HG02973 (cell line): ENCODE measurements around the gene IRF2.

Experiments
- ATAC-seq: cut with Tn5 transposase; IDR thresholded peaks from one replicate; pipeline ENCODE4 v1.9.1; 2021; ENCODE audit warnings: moderate library complexity; ENCODE audit not compliant: unreplicated experiment

IRF2 gene

GRCh38 chr4:184474263-184475095, at the start of gene IRF2:
IRF2 (minus strand) TSS chr4:184474550; CDS start chr4:184429064, 45,486 bp downstream.
- ATAC-seq, result peak; percentile 62

- ATAC-seq, result no peak
Measured at GRCh38 chr4:184515606-184516005, 41.3 kb upstream of the IRF2 start.

- peak; percentile 96 for ATAC-seq
Measured at GRCh38 chr4:184514121-184514988, 40.0 kb upstream of the IRF2 start.

- ATAC-seq, result peak; percentile 5
Measured at GRCh38 chr4:184513802-184514120, 39.4 kb upstream of the IRF2 start.

GRCh38 chr4:184511156-184511555, 36.8 kb upstream of the IRF2 start:
- ATAC-seq, result no peak

DNA sequence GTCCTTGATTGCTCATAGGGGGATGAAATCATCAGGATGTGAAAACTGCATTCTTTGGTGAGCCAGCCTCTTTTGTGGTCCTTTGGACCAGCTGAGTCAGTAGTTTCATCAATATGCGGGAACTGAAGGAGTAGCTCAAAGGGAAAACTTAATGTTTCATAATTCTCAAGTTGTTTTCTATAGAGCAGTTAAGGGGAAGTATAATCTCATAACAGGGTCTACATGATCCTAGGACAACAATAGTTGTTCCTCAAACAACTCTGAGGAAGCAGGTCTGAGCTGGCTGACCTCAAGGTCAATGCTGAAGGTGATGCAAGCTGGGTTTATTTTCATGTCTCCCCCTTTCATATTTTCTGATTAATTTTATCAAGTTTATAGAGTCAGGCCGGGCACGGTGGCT, 36.1 kb upstream of the IRF2 start:
- ATAC-seq, result no peak

DNA sequence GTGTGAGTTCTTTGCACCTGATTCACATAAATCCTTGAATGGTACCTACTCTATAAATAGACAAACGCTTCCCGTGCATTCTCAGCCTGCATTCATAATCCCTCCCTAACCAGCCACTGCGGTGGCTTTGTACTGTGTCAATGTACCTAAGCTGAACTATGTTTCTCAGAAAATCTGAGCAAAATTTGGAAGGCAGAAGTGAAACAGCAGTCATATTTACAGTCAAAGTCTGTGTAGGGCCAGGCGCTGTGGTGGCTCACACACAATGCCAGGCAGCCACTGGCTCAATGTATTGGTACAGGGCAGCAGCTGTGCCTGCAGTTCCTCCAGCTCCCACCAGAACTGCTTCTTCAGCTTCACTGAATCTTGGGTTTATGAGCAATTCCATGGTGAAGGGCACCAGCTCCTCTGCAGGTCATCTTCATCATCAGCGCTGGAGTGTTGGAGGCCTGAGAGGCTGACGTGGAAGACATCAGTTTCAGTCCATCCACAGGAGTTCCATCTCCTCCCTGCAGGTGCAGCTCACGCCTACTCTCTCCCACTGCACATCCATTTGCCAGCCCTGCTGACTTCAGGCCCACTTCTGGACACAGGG, 32.3 kb upstream of the IRF2 start:
- ATAC-seq, result peak; percentile 98

GRCh38 chr4:184504385-184504784, 30.0 kb upstream of the IRF2 start:
- ATAC-seq, result no peak

GRCh38 chr4:184503869-184504300, 29.5 kb upstream of the IRF2 start:
- ATAC-seq, result no peak

DNA sequence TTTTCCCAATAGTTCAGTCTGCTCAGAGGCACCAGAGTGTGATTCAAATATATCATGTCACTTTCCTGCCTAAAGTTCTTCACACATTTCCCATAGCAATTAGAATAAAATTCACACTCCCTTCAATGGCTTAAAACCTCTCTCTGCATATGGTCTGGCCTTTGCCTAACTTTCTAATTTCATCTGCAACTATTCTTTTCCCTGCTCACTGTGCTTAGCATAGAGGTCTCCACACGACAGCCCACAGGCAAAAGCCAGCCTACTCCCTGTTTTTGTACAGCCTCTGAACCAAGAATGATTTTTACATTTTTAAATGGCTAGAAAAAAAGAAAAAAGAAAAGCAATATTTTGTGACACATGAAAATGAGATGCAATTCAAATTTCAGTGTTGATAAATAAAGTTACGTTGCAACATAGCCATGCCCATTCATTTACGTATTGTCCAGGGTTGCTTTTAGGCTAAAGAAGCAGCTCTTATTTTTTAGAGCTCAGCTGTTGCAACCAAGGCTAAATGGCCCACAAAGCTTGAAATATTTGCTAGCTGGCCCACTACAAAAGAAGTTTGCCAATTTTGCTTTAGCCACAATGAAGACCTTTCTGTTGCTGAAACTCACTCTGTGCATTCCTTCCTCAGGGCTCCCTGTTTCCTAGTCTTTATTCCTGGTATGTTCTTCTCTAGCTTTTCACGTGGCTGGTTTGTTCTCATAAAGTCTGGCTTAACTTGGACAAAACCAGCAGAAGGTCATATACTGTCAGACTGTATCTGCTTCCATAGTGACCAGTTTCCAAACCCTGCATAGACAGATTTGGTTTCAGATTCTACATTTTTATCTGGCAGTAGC, 26.6 kb upstream of the IRF2 start:
- no peak for ATAC-seq

DNA sequence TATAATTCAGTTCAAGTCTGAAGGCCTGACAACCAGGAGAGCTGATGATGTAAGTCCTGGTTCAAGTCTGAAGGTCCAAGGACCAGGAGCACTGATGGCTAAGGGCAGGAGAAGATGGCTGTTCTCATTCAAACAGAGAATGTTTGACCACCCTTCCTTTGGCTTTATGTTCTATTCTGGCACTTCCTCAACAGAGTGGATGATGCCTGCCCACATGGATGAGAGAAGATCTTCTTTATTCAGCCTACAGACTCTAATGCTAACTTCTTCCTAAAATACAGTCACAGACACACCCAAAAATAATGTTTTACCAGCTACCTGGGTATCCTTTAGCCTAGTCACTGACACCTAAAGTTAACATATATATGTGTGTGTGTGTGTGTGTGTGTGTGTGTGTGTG, 25.6 kb upstream of the IRF2 start:
- no peak for ATAC-seq

- no peak for ATAC-seq
Measured at GRCh38 chr4:184498598-184498997, 24.2 kb upstream of the IRF2 start.

DNA sequence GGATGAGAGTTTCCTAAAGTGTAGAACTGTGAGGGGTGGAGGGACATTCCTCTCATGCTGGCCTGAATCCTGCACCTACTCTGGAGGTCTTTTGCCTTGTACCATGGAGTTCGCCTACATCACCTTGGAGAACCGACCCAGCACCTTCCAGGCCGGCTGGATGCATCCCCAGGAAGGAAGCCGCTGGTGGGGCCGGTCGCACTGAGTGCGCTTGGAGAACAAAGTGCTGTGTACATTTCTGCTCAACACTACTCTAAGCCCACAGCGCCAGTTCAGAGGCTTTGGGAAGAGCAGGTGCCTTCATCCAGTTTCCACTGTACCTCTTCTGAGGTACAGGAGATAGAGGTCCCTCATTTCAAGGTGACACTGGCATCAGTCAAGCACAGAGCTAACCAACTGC, 15.4 kb upstream of the IRF2 start:
- ATAC-seq, result no peak

DNA sequence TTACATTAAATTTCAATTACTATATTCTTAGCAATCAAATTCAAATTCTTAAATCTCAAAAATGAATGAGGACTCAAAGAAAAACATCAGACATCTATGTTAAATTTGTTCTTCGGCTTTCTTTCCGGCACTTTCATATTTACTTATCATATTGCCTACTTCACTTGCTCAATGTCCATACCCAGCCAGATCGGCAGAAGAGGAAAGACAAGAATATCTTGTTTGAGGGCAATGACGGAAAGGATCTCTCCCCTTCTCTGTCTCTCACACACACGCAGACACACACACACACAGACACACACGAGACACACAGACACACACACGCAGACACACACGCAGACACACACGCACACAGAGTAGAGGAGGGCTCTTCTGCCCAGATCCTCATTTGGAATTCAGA, 13.2 kb upstream of the IRF2 start:
- ATAC-seq, result no peak

- ATAC-seq, result no peak
Measured at GRCh38 chr4:184485279-184485678, 10.9 kb upstream of the IRF2 start.

GRCh38 chr4:184481544-184481943, 7.2 kb upstream of the IRF2 start:
- ATAC-seq, result no peak

DNA sequence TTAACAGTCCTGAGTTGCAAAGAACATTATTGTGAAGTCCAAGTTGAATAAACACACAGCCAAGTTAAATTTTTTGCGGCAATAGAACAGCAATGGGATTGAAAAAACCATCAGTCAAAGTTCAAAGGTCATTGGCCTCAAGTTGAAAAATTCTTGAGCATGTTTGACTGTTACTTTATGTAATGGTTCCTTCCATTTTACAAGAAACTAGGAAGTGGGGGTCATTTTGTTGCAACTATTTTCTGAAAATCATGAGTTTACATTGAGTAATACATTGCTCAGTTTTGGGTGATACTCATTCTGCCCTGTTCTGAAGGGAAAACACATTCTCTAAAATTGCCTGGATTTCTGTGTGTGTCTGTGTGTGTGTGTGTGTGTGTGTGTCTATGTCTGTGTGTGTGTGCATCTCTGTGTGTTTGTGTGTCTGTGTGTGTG, 5.2 kb upstream of the IRF2 start:
- no peak for ATAC-seq

GRCh38 chr4:184477201-184477999, 3.0 kb upstream of the IRF2 start:
- ATAC-seq, result no peak

- ATAC-seq, result no peak
Measured at GRCh38 chr4:184476695-184477094, 2.3 kb upstream of the IRF2 start.

DNA sequence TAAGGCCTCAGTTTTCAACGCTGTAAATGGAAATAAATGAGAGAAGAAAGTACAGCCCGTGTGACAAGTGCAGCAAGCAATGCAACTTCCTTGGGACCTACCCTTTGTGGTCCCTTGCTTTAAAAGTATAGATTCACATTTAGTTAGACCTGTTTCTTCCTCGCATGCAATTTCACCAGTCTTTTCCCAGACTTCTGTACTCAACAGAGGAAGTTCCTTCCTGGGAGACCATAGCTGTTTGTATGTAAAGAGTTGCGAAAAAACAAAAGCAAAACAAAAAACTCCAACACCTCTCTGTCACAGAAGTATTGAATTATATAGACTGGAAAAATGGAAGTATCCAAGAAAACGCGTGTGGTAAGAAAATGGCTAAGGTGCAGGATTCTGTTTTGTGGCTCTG, 1.1 kb upstream of the IRF2 start:
- ATAC-seq, result no peak
